GM12874 (cell line): Measurements from ENCODE around the gene SMAD4.

Experiments
- CTCF ChIP-seq: IDR thresholded peaks from 2 replicates; pipeline ENCODE4 v1.5.1; 2011; ENCODE audit warnings: low read depth, mild to moderate bottlenecking, control low read depth, low read length, moderate library complexity; ENCODE audit not compliant: insufficient read depth

SMAD4 gene

GRCh38 chr18:51028201-51028805 is 1.7 kb upstream of the SMAD4 start:
- no peak for TF ChIP-seq CTCF

DNA sequence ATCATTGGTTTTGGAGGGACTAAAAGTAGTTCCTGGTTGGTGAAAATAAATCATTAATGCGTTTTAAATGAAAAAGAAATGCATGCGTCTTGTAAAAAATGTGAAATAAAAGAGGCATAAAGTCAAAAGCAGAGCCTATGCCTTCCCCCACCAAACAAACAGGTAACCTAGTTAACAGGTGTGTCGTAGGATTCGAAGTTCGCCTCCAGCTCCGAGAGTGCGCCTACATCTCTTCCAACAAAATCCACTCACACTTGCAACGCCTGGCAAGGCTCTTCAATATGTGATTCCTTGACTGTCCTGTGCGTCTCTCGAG is 677 bp upstream of the SMAD4 start:
- TF ChIP-seq CTCF, result no peak

DNA sequence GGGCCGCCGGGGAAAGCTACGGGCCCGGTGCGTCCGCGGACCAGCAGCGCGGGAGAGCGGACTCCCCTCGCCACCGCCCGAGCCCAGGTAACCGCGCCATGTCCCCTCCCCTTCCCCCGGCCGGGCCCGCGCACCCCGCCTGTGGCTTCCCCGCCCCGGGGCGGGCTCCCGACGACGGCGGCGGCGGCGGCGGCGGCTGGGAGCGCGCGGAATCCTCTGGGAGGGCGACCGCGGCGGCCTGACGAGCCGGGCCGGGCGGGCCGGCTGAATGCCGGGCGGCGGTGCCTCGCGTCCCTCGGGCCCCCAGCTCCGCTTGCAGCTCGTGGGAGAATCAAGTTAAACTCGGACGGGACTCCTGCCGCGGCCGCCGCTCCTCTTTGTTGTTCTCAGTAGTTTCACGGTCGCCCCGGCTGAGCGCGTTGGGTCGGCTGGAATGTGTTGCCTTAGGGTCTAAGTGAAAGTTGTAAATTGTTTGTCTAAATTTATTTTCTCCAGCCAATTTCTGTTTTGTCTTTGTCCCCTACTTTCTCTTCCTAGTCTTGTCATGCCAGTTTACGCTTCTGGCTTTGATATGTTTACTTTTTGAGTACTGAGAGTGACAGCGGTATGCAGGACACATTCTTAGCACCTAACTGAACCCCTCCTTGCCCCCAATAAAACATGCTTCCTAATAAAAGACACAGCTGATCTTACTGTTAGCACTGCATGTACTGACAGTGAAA is 685 bp downstream of the SMAD4 start:
- TF ChIP-seq CTCF, result no peak

DNA sequence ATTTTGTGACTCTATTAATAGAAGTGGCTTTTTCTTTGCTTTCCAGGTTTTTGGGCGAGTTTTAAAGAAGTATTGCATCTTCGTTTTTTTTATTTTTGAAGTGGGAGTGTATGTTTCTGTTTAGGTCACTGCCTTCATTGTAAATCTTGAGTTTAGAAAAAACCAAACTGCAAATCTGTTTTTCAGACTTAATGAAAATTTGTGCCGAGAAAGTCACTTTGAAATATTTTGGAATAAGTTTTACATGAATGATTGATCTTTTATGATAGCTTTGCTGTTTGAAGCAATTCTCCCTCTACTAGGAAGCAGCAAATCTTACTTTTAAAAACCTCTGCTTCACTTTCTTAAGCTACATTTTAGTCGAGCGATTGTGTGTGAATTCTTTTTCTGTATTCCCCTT is 2.2 kb downstream of the SMAD4 start:
- no peak for TF ChIP-seq CTCF

DNA sequence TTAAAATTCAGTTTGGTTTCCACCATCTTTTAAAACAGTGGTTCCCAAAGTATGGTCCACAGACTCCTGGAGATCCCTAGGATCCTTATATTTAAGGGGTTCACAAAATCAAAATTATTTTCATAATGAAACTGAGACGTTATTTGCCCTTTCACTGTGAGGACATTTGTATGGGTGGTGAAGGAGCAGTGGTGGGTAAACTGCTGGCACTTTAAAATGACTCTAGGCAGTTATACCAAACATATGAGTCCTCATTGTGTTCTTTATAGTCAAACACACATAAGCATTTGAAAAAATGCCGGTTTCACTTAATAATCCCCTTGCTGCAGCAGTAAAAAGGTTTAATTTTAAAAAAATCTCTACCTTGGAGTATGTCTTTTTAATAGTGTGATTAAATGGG is 7.2 kb downstream of the SMAD4 start:
- no peak for TF ChIP-seq CTCF

- no peak for TF ChIP-seq CTCF
These were observed 8.1 kb downstream of the SMAD4 start for GRCh38 chr18:51038110-51038509.

DNA sequence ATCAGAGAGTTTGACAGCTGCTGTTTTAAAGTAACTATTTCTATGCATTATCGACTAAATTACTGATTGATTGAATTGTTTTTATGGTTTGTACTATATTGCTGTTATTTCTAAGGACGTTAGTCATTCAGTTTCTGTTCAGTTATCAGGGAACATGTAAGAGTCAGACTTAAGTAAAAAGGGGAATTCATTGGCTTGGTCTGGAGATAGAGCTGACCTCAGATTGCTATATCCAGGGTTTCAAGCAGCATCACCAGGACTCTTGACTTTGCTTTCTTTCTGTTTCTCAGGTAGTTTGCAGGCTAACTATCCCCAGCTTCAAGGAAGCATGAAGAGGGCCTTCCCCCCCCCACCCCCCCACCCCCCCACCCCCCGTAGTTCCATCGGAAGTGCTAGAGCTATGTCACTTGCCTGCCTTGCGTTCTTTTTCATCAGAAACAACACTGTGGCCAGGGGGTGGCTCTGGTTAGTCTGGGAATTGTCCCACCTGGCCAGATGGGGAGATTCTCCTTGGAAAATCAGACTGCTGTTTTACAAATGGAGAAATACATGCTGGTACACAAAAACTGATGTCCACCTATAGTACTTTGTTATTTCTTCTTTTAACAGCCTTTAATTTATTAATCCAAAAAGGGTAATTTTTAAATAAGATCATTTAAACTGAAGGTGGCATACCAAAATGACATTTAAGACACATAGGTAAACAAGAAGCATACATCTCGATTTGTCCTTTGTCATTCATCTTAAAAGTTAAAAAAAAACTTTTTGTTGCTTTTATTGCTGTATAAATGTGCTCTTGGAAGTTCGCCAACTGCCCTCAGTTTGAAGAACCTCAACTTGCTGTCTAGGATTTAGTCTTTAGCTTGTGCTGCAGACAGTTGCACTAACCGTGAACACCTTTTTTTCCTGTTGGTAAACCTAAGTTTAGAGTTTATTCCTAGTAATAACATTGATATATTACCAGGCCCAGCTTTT is 9.4 kb downstream of the SMAD4 start:
- TF ChIP-seq CTCF, result no peak
